PC-3 (cell line): ENCODE results near the gene NKD2. TPM values are rescaled to one million over a fixed set of nuclear protein-coding genes. Genes with fewer than 3 reads are reported as not detected.

Experiments used
- ATAC-seq: fragments of 200-7000 bp; cut with Tn5 transposase; 2 replicates; pipeline ENCODE4 v1.9.1; 2020; ENCODE audit warnings: mild to moderate bottlenecking, moderate library complexity
- BruUV-seq: library from RNA; stranded (reverse); fragments of 400-500 nt; replicated peaks from 2 replicates; lab custom pipeline; 2021; lab: Mats Ljungman, UMichigan
- CTCF ChIA-PET: fragments of 300-600 bp; sonication (Branson Sonifier 250); formaldehyde crosslinking; loops from one replicate; lab custom pipeline; 2022; ENCODE audit warnings: antibody characterized with exemption; lab: Charles Lee
- POLR2A ChIA-PET: fragments of 300-600 bp; sonication (Branson Sonifier 250); formaldehyde crosslinking; loops from one replicate; lab custom pipeline; 2022; ENCODE audit warnings: antibody characterized with exemption; ENCODE audit not compliant: unreplicated experiment; lab: Charles Lee
- DNase-seq: peaks from one replicate; pipeline ENCODE4 v3.0.0-alpha.2; 2015
- H2AFZ ChIP-seq: fragments of 300-600 bp; sonication (generic); 2 replicates; pipeline ENCODE4 v1.6.0; 2016; ENCODE audit warnings: antibody characterized with exemption, low read length
- H3F3A ChIP-seq: fragments of 300-600 bp; sonication (generic); one replicate; pipeline ENCODE4 v1.6.0; 2017; ENCODE audit warnings: antibody characterized with exemption, low read length, control low read depth, mild to moderate bottlenecking; ENCODE audit not compliant: unreplicated experiment
- H3K27ac ChIP-seq: fragments of 300-600 bp; sonication (generic); 2 replicates; pipeline ENCODE4 v1.5.1; 2016; ENCODE audit warnings: mild to moderate bottlenecking, low read length
- H3K27me3 ChIP-seq: fragments of 300-600 bp; sonication (generic); 2 replicates; pipeline ENCODE4 v1.6.1; 2016; ENCODE audit warnings: low read length, mixed read lengths
- H3K36me3 ChIP-seq: fragments of 300-600 bp; sonication (generic); 2 replicates; pipeline ENCODE4 v1.6.1; 2016; ENCODE audit warnings: low read depth, mixed run types, low read length, mixed read lengths
- H3K4me1 ChIP-seq: fragments of 300-600 bp; sonication (generic); 2 replicates; pipeline ENCODE4 v1.5.1; 2016; ENCODE audit warnings: low read length; ENCODE audit not compliant: insufficient read depth
- H3K4me2 ChIP-seq: fragments of 300-600 bp; sonication (generic); 2 replicates; pipeline ENCODE4 v1.6.0; 2016; ENCODE audit warnings: low read length
- H3K4me3 ChIP-seq: fragments of 300-600 bp; sonication (generic); 2 replicates; pipeline ENCODE4 v1.5.1; 2016; ENCODE audit warnings: mild to moderate bottlenecking, low read length, mixed read lengths
- H3K79me2 ChIP-seq: fragments of 300-600 bp; sonication (generic); 2 replicates; pipeline ENCODE4 v1.6.1; 2017; ENCODE audit warnings: low read length, mixed read lengths
- H3K9ac ChIP-seq: fragments of 300-600 bp; sonication (generic); 2 replicates; pipeline ENCODE4 v1.6.0; 2016; ENCODE audit warnings: mild to moderate bottlenecking, low read length
- H3K9me2 ChIP-seq: fragments of 300-600 bp; sonication (generic); replicated peaks from 2 replicates; pipeline ENCODE4 v1.6.1; 2016; ENCODE audit warnings: mixed run types, low read length, mixed read lengths
- H3K9me3 ChIP-seq: fragments of 300-600 bp; sonication (generic); 2 replicates; pipeline ENCODE4 v1.6.1; 2016; ENCODE audit warnings: low read length, mixed read lengths
- H4K20me1 ChIP-seq: fragments of 300-600 bp; sonication (generic); 2 replicates; pipeline ENCODE4 v1.6.1; 2016; ENCODE audit warnings: low read length, mixed read lengths
- CTCF ChIP-seq: fragments of 300-600 bp; sonication (generic); conservative IDR thresholded peaks from 2 replicates; pipeline ENCODE4 v1.5.1; 2017; ENCODE audit warnings: antibody characterized with exemption, low read depth, mild to moderate bottlenecking, low read length
- EZH2 ChIP-seq: fragments of 300-600 bp; sonication (generic); IDR thresholded peaks from one replicate; pipeline ENCODE4 v1.6.1; 2017; ENCODE audit warnings: antibody characterized with exemption, mild to moderate bottlenecking, low read length; ENCODE audit not compliant: unreplicated experiment
- EZH2phosphoT487 ChIP-seq: fragments of 300-600 bp; sonication (generic); IDR thresholded peaks from 2 replicates; pipeline ENCODE4 v1.6.1; 2018; ENCODE audit warnings: mild to moderate bottlenecking, antibody characterized with exemption, low read length, borderline replicate concordance
- intact Hi-C: fragments of 100-400 bp; cut with micrococcal nuclease; formaldehyde crosslinking; loops from 2 replicates; pipeline ENCODE4 v1.9.0; 2023
- total RNA-seq: library from RNA; depleted of rRNA; stranded (reverse); fragments of >200 nt; gene quantifications from 2 replicates; pipeline ENCODE4 v1.2.3, GENCODE V29; 2014

NKD2 gene
- total RNA-seq, 1 experiment from 2014 or later: 1.6 TPM

GRCh38 chr5:1001406-1002270 is 7.0 kb upstream of the NKD2 start:
- no TSS peak for BruUV-seq
- Histone ChIP-seq H3K9me3 (no peaks in the 10 kb centered on the region), H3K79me2 (no peaks in the 10 kb centered on the region), H3K9ac (no peak overlapping the region), H4K20me1 (no peaks in the 10 kb centered on the region), H2AFZ (no peak overlapping the region), H3K9me2 (no peaks in the 10 kb centered on the region), H3F3A (peaks cover 5% of the 10 kb centered on the region), H3K27ac (no peak overlapping the region), H3K4me3 (no peak overlapping the region), H3K36me3 (no peaks in the 10 kb centered on the region), H3K4me1 (peaks cover 26% of the 10 kb centered on the region), H3K4me2 (peak overlapping the region; percentile 22; the same call in 1 of the 2 replicates), H3K27me3 (peaks cover 44% of the 10 kb centered on the region)
- CTCF ChIA-PET: no interaction called here
- DNase-seq (no peak), ATAC-seq (no peak)
- TF ChIP-seq EZH2phosphoT487 (no peak), CTCF (no peak), EZH2 (no peak)
- intact Hi-C loops: loop anchor here (5.0 to 10.0 kb wide), 2 partner anchors 69 to 163 kb away; no protein-coding TSS in a partner anchor
- POLR2A ChIA-PET: no interaction called here

GRCh38 chr5:1002271-1002546 is 6.4 kb upstream of the NKD2 start:
- Histone ChIP-seq H3K4me3 (no peak overlapping the region), H4K20me1 (no peaks in the 10 kb centered on the region), H3K4me2 (peak overlapping the region; percentile 22; the same call in 1 of the 2 replicates), H3F3A (peaks cover 5% of the 10 kb centered on the region), H3K27me3 (peaks cover 39% of the 10 kb centered on the region), H3K79me2 (no peaks in the 10 kb centered on the region), H2AFZ (no peak overlapping the region), H3K9me3 (no peaks in the 10 kb centered on the region), H3K9me2 (no peaks in the 10 kb centered on the region), H3K9ac (no peak overlapping the region), H3K4me1 (peaks cover 26% of the 10 kb centered on the region), H3K27ac (no peak overlapping the region), H3K36me3 (no peaks in the 10 kb centered on the region)
- DNase-seq: no peak
- no peak for ATAC-seq
- intact Hi-C loops: loop anchor here (5.0 to 10.0 kb wide), 2 partner anchors 70 to 163 kb away; no protein-coding TSS in a partner anchor
- no TSS peak for BruUV-seq
- ChIA-PET POLR2A (no interaction called here), CTCF (no interaction called here)
- TF ChIP-seq EZH2phosphoT487: no peak
- no peak for TF ChIP-seq EZH2
- TF ChIP-seq CTCF: no peak

- no peak overlapping the region for H2AFZ ChIP-seq
- TF ChIP-seq CTCF (no peak), EZH2 (no peak), EZH2phosphoT487 (no peak)
- H3K4me1 ChIP-seq: peaks cover 26% of the 10 kb centered on the region
- POLR2A ChIA-PET: no interaction called here
- H3K27me3 ChIP-seq: peaks cover 39% of the 10 kb centered on the region
- CTCF ChIA-PET: no interaction called here
- no peak overlapping the region for H3K9ac ChIP-seq
- BruUV-seq: no TSS peak
- H3K9me2 ChIP-seq: no peaks in the 10 kb centered on the region
- H3K9me3 ChIP-seq: no peaks in the 10 kb centered on the region
- ATAC-seq: no peak
- H3K4me3 ChIP-seq: no peak overlapping the region
- intact Hi-C loops: loop anchor here (5.0 to 10.0 kb wide), 2 partner anchors 71 to 162 kb away; no protein-coding TSS in a partner anchor
- DNase-seq: no peak
- peak overlapping the region; percentile 42 for H3K4me2 ChIP-seq
- H3K27ac ChIP-seq: peak overlapping the region; percentile 41
- no peaks in the 10 kb centered on the region for H3K79me2 ChIP-seq
- H3F3A ChIP-seq: peaks cover 5% of the 10 kb centered on the region
- no peaks in the 10 kb centered on the region for H3K36me3 ChIP-seq
- no peaks in the 10 kb centered on the region for H4K20me1 ChIP-seq
Measured at GRCh38 chr5:1002836-1003235, 5.8 kb upstream of the NKD2 start.
